GM12801 (cell line): ENCODE measurements around the gene LTA.

Experiments
- CTCF ChIP-seq: IDR thresholded peaks from one replicate; pipeline ENCODE4 v1.5.1; 2011; ENCODE audit warnings: control low read depth; ENCODE audit not compliant: insufficient read length; ENCODE audit errors: extremely low read depth

Gene LTA

GRCh38 chr6:31567531-31568370 lies 4.3 kb upstream of the LTA start:
- TF ChIP-seq CTCF = no peak

GRCh38 chr6:31568537-31568961 lies 3.5 kb upstream of the LTA start:
- no peak for TF ChIP-seq CTCF

- TF ChIP-seq CTCF = no peak
Measured at GRCh38 chr6:31569861-31570536, 2.1 kb upstream of the LTA start.

- no peak for TF ChIP-seq CTCF
Measured at GRCh38 chr6:31573239-31574105, 1.4 kb downstream of the LTA start.

GRCh38 chr6:31574106-31575061 lies 2.3 kb downstream of the LTA start:
- TF ChIP-seq CTCF = no peak

- no peak for TF ChIP-seq CTCF
Measured at GRCh38 chr6:31575335-31575901, 3.3 kb downstream of the LTA start, which contains the start of gene TNF. TNF (plus strand) TSS chr6:31575565; CDS start chr6:31575742, 177 bp downstream.
